Body of pancreas (tissue), 4 donors: ENCODE results near the gene COL21A1.

ENCODE experiments used
- POLR2A ChIP-seq, 3 donors: fragments of 450-650 bp; IDR thresholded peaks; one replicate each; pipeline ENCODE4 v1.6.1; 2016; ENCODE audit warnings: antibody characterized with exemption in 3 of 3, mild to moderate bottlenecking in 2 of 3
- TF ChIP-seq, protein P1 (sequence below), 7 experiments: fragments of 450-650 bp in 4 of 7; fragments of 200-600 bp in 3 of 7; sonication (generic) in 3 of 7; IDR thresholded peaks; one replicate each; pipeline ENCODE4 v1.5.1; 2016 to 2019; ENCODE audit warnings: antibody characterized with exemption in 7 of 7

DNA sequence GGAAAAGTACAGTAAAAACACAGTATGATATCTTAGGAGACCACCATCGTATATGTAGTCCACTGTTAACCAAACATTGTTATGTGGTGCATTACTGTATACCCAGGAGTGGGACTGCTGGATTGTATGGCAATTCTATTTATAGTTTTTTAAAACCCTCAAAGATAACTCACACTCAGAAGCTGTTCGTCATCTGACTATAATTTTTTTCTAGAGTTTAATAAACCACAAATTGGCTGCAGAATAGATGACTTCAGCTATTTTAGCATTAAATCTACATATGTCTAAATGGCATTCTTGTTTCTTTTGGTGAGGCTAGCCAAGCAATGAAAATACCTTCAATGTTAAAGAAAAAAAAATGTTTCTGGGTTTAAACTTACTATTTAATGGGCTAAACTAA lies 237.7 kb downstream of the COL21A1 start:
- TF ChIP-seq, protein P1, sequence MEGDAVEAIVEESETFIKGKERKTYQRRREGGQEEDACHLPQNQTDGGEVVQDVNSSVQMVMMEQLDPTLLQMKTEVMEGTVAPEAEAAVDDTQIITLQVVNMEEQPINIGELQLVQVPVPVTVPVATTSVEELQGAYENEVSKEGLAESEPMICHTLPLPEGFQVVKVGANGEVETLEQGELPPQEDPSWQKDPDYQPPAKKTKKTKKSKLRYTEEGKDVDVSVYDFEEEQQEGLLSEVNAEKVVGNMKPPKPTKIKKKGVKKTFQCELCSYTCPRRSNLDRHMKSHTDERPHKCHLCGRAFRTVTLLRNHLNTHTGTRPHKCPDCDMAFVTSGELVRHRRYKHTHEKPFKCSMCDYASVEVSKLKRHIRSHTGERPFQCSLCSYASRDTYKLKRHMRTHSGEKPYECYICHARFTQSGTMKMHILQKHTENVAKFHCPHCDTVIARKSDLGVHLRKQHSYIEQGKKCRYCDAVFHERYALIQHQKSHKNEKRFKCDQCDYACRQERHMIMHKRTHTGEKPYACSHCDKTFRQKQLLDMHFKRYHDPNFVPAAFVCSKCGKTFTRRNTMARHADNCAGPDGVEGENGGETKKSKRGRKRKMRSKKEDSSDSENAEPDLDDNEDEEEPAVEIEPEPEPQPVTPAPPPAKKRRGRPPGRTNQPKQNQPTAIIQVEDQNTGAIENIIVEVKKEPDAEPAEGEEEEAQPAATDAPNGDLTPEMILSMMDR (IDR thresholded peaks at IDR 0.05), result no peak
- no peak for TF ChIP-seq POLR2A (IDR thresholded peaks at IDR 0.05)
